GM08714 (cell line): ENCODE measurements around the gene STIM2.

Experiments
- H3K4me3 ChIP-seq: fragments of 200-500 bp; sonication (Bioruptor generic); 2 replicates; pipeline ENCODE4 v1.5.1; 2014; ENCODE audit warnings: mild to moderate bottlenecking, low read length, inconsistent platforms
- ZNF274 ChIP-seq: IDR thresholded peaks from 2 replicates; pipeline ENCODE4 v1.6.1; 2012; ENCODE audit warnings: mild to moderate bottlenecking, low read depth, low read length

Gene STIM2

GRCh38 chr4:26993967-26994366 lies 133.3 kb downstream of the STIM2 start:
- no peak for TF ChIP-seq ZNF274
- no peak overlapping the region for H3K4me3 ChIP-seq

GRCh38 chr4:26995316-26995715 lies 134.7 kb downstream of the STIM2 start:
- H3K4me3 ChIP-seq = no peak overlapping the region
- no peak for TF ChIP-seq ZNF274

GRCh38 chr4:26996745-26997144 lies 136.1 kb downstream of the STIM2 start:
- H3K4me3 ChIP-seq = no peak overlapping the region
- TF ChIP-seq ZNF274 = no peak

GRCh38 chr4:26999689-27000088 lies 139.0 kb downstream of the STIM2 start:
- no peak for TF ChIP-seq ZNF274
- H3K4me3 ChIP-seq = no peak overlapping the region

- no peak overlapping the region for H3K4me3 ChIP-seq
- TF ChIP-seq ZNF274 = no peak
Measured at GRCh38 chr4:27000122-27000521, 139.5 kb downstream of the STIM2 start.

GRCh38 chr4:27000820-27001219 lies 140.2 kb downstream of the STIM2 start:
- H3K4me3 ChIP-seq = no peak overlapping the region
- TF ChIP-seq ZNF274 = no peak

- TF ChIP-seq ZNF274 = no peak
- no peak overlapping the region for H3K4me3 ChIP-seq
Measured at GRCh38 chr4:27001398-27002164, 140.9 kb downstream of the STIM2 start.

GRCh38 chr4:27003642-27004113 lies 143.0 kb downstream of the STIM2 start:
- H3K4me3 ChIP-seq = no peak overlapping the region
- no peak for TF ChIP-seq ZNF274

- no peak overlapping the region for H3K4me3 ChIP-seq
- TF ChIP-seq ZNF274 = no peak
Measured at GRCh38 chr4:27005501-27005900, 144.9 kb downstream of the STIM2 start.

GRCh38 chr4:27005905-27006590 lies 145.4 kb downstream of the STIM2 start:
- no peak for TF ChIP-seq ZNF274
- no peak overlapping the region for H3K4me3 ChIP-seq

GRCh38 chr4:27006646-27007045 lies 146.0 kb downstream of the STIM2 start:
- no peak for TF ChIP-seq ZNF274
- H3K4me3 ChIP-seq = no peak overlapping the region

GRCh38 chr4:27007507-27007906 lies 146.9 kb downstream of the STIM2 start:
- no peak for TF ChIP-seq ZNF274
- no peak overlapping the region for H3K4me3 ChIP-seq

- no peak for TF ChIP-seq ZNF274
- no peak overlapping the region for H3K4me3 ChIP-seq
Measured at GRCh38 chr4:27008679-27009078, 148.0 kb downstream of the STIM2 start.

GRCh38 chr4:27009539-27009938 lies 148.9 kb downstream of the STIM2 start:
- no peak overlapping the region for H3K4me3 ChIP-seq
- TF ChIP-seq ZNF274 = no peak

GRCh38 chr4:27010334-27010940 lies 149.8 kb downstream of the STIM2 start:
- TF ChIP-seq ZNF274 = no peak
- no peak overlapping the region for H3K4me3 ChIP-seq
